Esophagus squamous epithelium (tissue), 4 donors: Measurements from ENCODE around the gene PPM1M.

Source experiments
- POLR2A ChIP-seq, 4 donors: fragments of 450-650 bp; IDR thresholded peaks; one replicate each; pipeline ENCODE4 v1.6.1; 2017; ENCODE audit warnings: antibody characterized with exemption in 4 of 4, mild to moderate bottlenecking in 4 of 4, moderate library complexity in 3 of 4
- TF ChIP-seq, protein P1 (sequence below), 6 experiments: fragments of 450-650 bp in 4 of 6; fragments of 200-600 bp in 2 of 6; sonication (generic) in 2 of 6; IDR thresholded peaks; one replicate each; pipeline ENCODE4 v1.5.1; 2016 to 2019; ENCODE audit warnings: antibody characterized with exemption in 6 of 6, mild to moderate bottlenecking in 4 of 6, moderate library complexity in 4 of 6

DNA sequence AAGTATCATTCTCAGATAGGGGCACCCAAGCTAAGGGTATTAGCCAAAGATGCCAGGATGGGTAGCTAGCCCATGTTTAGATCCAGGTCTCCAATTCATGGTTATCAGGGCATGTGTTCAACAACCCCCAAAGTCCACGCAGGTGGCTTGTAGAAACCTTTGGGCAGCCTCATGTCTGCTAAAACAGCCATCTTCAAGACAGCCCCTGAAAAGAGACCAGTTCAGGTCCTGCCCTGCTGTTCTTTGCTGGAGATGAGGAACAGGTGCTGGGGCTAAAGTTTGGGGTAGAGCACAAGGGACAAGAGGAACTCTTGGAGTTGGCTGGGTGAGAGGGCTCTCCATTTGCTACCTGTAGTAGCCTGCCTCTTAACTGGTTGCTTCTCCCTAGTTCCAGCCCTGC lies 4.6 kb downstream of the PPM1M start:
- no peak for TF ChIP-seq POLR2A (IDR thresholded peaks at IDR 0.05)
- TF ChIP-seq, protein P1, sequence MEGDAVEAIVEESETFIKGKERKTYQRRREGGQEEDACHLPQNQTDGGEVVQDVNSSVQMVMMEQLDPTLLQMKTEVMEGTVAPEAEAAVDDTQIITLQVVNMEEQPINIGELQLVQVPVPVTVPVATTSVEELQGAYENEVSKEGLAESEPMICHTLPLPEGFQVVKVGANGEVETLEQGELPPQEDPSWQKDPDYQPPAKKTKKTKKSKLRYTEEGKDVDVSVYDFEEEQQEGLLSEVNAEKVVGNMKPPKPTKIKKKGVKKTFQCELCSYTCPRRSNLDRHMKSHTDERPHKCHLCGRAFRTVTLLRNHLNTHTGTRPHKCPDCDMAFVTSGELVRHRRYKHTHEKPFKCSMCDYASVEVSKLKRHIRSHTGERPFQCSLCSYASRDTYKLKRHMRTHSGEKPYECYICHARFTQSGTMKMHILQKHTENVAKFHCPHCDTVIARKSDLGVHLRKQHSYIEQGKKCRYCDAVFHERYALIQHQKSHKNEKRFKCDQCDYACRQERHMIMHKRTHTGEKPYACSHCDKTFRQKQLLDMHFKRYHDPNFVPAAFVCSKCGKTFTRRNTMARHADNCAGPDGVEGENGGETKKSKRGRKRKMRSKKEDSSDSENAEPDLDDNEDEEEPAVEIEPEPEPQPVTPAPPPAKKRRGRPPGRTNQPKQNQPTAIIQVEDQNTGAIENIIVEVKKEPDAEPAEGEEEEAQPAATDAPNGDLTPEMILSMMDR (IDR thresholded peaks at IDR 0.05), result no peak
